ENCODE results near the gene AKAP7. TPM values are rescaled to one million over a fixed set of nuclear protein-coding genes. Genes with fewer than 3 reads are reported as not detected.

AKAP7 gene
- total RNA-seq, 1 donor from 2014 or later, result 16.5 TPM

Other genes with a start within 250 kb of the AKAP7 start
- 110 TPM for gene EPB41L2, start 72.2 kb upstream of the AKAP7 start, total RNA-seq